Right renal pelvis (tissue), 4 donors: ENCODE results near the gene POLR2L. TPM values are rescaled to one million over a fixed set of nuclear protein-coding genes. Genes with fewer than 3 reads are reported as not detected.

Experiments
- DNase-seq, 4 donors: peaks; one replicate each; pipeline ENCODE4 v3.0.0-alpha.2; 2013; ENCODE audit warnings: low read depth in 4 of 4, low spot score in 3 of 4, missing footprints in 1 of 4
- polyA plus RNA-seq, 4 donors: library from polyadenylated mRNA; unstranded; fragments of 120-200 nt; gene quantifications; one replicate each; pipeline ENCODE4 v1.2.1, GENCODE V29; 2013; ENCODE audit not compliant: insufficient read length in 4 of 4

Gene POLR2L
- polyA plus RNA-seq, 4 donors = 94.4 to 125 (median 106) TPM

GRCh38 chr11:855796-856195 lies 13.5 kb upstream of the POLR2L start:
- DNase-seq = no peak

GRCh38 chr11:855330-855674 lies 13.0 kb upstream of the POLR2L start:
- no peak for DNase-seq

- DNase-seq = no peak
These were observed 12.4 kb upstream of the POLR2L start for GRCh38 chr11:854601-855329.

GRCh38 chr11:853682-854448 lies 11.5 kb upstream of the POLR2L start:
- DNase-seq = no peak

GRCh38 chr11:852762-853161 lies 10.4 kb upstream of the POLR2L start:
- no peak for DNase-seq

GRCh38 chr11:850775-851763 lies 8.7 kb upstream of the POLR2L start:
- no peak for DNase-seq

- DNase-seq = no peak
These were observed 7.8 kb upstream of the POLR2L start for GRCh38 chr11:849951-850774.

GRCh38 chr11:849104-849824 lies 6.9 kb upstream of the POLR2L start:
- DNase-seq = no peak

GRCh38 chr11:848380-848931 lies 6.1 kb upstream of the POLR2L start:
- DNase-seq = no peak

- no peak for DNase-seq
These were observed 5.5 kb upstream of the POLR2L start for GRCh38 chr11:847876-848275.

- DNase-seq = no peak
These were observed 4.3 kb upstream of the POLR2L start for GRCh38 chr11:846496-847098.

GRCh38 chr11:845872-846495 lies 3.7 kb upstream of the POLR2L start:
- no peak for DNase-seq

GRCh38 chr11:844693-845644 lies 2.6 kb upstream of the POLR2L start:
- peak in 1 of 4 donors; percentile 82 for DNase-seq

- DNase-seq = no peak
These were observed 1.7 kb upstream of the POLR2L start for GRCh38 chr11:843818-844692.

- DNase-seq = no peak
These were observed 881 bp upstream of the POLR2L start for GRCh38 chr11:843086-843734.

- no peak for DNase-seq
These were observed 354 bp downstream of the POLR2L start for GRCh38 chr11:841981-842369.
